ENCODE results near the gene SMARCE1.

DNA sequence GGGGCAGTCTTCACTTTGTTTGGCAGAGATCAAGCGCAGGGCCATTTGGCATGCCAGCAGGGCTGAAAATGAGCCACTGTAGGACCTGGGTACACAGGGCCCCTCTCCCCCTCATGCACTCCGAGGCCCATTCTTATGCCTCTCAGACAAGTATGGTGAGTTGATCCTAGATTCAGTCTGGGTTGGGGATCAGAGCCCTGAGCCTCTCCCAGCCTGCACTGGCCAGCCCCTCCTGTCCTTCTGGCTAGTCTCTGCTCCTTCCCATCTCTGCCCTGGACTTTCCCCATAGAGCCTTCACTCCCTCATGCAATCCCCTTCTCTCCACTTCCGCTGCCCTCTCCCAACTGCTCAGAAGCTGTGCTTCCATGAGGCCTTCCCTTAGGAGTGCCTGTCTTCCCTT is 31.0 kb downstream of the SMARCE1 start:
- TF ChIP-seq CTCF (IDR thresholded peaks at IDR 0.05) (no peak), POLR2A (IDR thresholded peaks at IDR 0.05) (no peak)
